Mesenchymal stem cell (in vitro differentiated cells and primary cell): ENCODE data around the gene LINGO3.

ENCODE experiments used
- DNase-seq: peaks from one replicate; pipeline ENCODE4 v3.0.0-alpha.2; 2013
- H2AFZ ChIP-seq: one replicate; pipeline ENCODE4 v1.6.1; 2013; ENCODE audit warnings: low read depth, mild to moderate bottlenecking, control low read depth, inconsistent platforms, low read length, moderate library complexity
- H2AK5ac ChIP-seq: 2 replicates; pipeline ENCODE4 v1.6.1; 2013; ENCODE audit warnings: low read length, moderate library complexity, mild to moderate bottlenecking, inconsistent platforms; ENCODE audit not compliant: severe bottlenecking
- H2BK120ac ChIP-seq: one replicate; pipeline ENCODE4 v1.6.1; 2013; ENCODE audit warnings: low read depth, mild to moderate bottlenecking, inconsistent platforms, low read length, moderate library complexity
- H2BK12ac ChIP-seq, 2 experiments: one replicate each; pipeline ENCODE4 v1.6.1; 2013; ENCODE audit warnings: inconsistent platforms in 2 of 2, low read length in 2 of 2, mild to moderate bottlenecking in 2 of 2, moderate library complexity in 2 of 2, control low read depth in 1 of 2
- H2BK15ac ChIP-seq: one replicate; pipeline ENCODE4 v1.6.1; 2013; ENCODE audit warnings: mild to moderate bottlenecking, low read depth, inconsistent platforms; ENCODE audit not compliant: poor library complexity, severe bottlenecking
- H2BK5ac ChIP-seq: 2 replicates; pipeline ENCODE4 v1.6.1; 2013; ENCODE audit warnings: low read depth, mild to moderate bottlenecking, low read length, control low read depth, inconsistent platforms; ENCODE audit not compliant: poor library complexity, severe bottlenecking
- H3K14ac ChIP-seq, 2 experiments: one replicate each; pipeline ENCODE4 v1.6.1; 2013; ENCODE audit warnings: inconsistent platforms in 2 of 2, low read length in 2 of 2, control low read depth in 1 of 2, mild to moderate bottlenecking in 1 of 2, moderate library complexity in 1 of 2
- H3K18ac ChIP-seq, 2 experiments: one replicate each; pipeline ENCODE4 v1.6.1; 2013; ENCODE audit warnings: inconsistent platforms in 2 of 2, low read length in 2 of 2, control low read depth in 1 of 2, low read depth in 1 of 2, mild to moderate bottlenecking in 1 of 2
- H3K23ac ChIP-seq, 2 experiments: one replicate each; pipeline ENCODE4 v1.6.1; 2013; ENCODE audit warnings: inconsistent platforms in 2 of 2, low read length in 2 of 2, mild to moderate bottlenecking in 2 of 2, moderate library complexity in 2 of 2, control low read depth in 1 of 2
- H3K27ac ChIP-seq: 2 replicates; pipeline ENCODE4 v1.5.1; 2013; ENCODE audit warnings: mild to moderate bottlenecking, moderate library complexity, low read length, control low read depth, inconsistent platforms; ENCODE audit not compliant: poor library complexity, severe bottlenecking
- H3K27me3 ChIP-seq, 2 experiments: 2 replicates each; pipeline versions ENCODE4 v1.6.1 to v1.7.0; 2013; ENCODE audit warnings: low read length in 2 of 2, mild to moderate bottlenecking in 2 of 2, moderate library complexity in 2 of 2, control low read depth in 1 of 2, inconsistent platforms in 1 of 2; ENCODE audit not compliant: control insufficient read depth in 1 of 2, insufficient read depth in 1 of 2
- H3K36me3 ChIP-seq, 2 experiments: 2 replicates each; pipeline versions ENCODE4 v1.6.1 to v1.7.0; 2013; ENCODE audit warnings: low read length in 2 of 2, control low read depth in 1 of 2, inconsistent platforms in 1 of 2, low read depth in 1 of 2, mild to moderate bottlenecking in 1 of 2; ENCODE audit not compliant: insufficient read depth in 2 of 2, control insufficient read depth in 1 of 2
- H3K4ac ChIP-seq, 2 experiments: one replicate each; pipeline ENCODE4 v1.6.1; 2013; ENCODE audit warnings: inconsistent platforms in 2 of 2, low read length in 2 of 2, mild to moderate bottlenecking in 2 of 2, moderate library complexity in 2 of 2, control low read depth in 1 of 2, low read depth in 1 of 2
- H3K4me1 ChIP-seq: 2 replicates; pipeline ENCODE4 v1.6.1; 2013; ENCODE audit warnings: low read depth, low read length, control low read depth; ENCODE audit not compliant: control insufficient read depth, insufficient read depth
- H3K4me2 ChIP-seq: 2 replicates; pipeline ENCODE4 v1.6.1; 2013; ENCODE audit warnings: low read length, mild to moderate bottlenecking, inconsistent platforms; ENCODE audit not compliant: poor library complexity, severe bottlenecking
- H3K4me3 ChIP-seq, 2 experiments: 2 replicates each; pipeline versions ENCODE4 v1.5.1 to v1.7.0; 2013; ENCODE audit warnings: low read length in 2 of 2, mild to moderate bottlenecking in 2 of 2, control low read depth in 1 of 2, low read depth in 1 of 2; ENCODE audit not compliant: insufficient read depth in 1 of 2
- H3K79me1 ChIP-seq: replicated peaks from 2 replicates; pipeline ENCODE4 v1.6.1; 2013; ENCODE audit warnings: mild to moderate bottlenecking, control low read depth, low read length, inconsistent platforms; ENCODE audit not compliant: poor library complexity, severe bottlenecking
- H3K9ac ChIP-seq: 2 replicates; pipeline ENCODE4 v1.7.0; 2013; ENCODE audit warnings: mild to moderate bottlenecking, low read length, moderate library complexity
- H3K9me3 ChIP-seq: 2 replicates; pipeline ENCODE4 v1.7.0; 2013; ENCODE audit warnings: mild to moderate bottlenecking, low read length; ENCODE audit not compliant: control insufficient read depth
- H4K8ac ChIP-seq: one replicate; pipeline ENCODE4 v1.6.1; 2013; ENCODE audit warnings: inconsistent platforms, mild to moderate bottlenecking, low read length, moderate library complexity
- H4K91ac ChIP-seq: one replicate; pipeline ENCODE4 v1.6.1; 2013; ENCODE audit warnings: mild to moderate bottlenecking, low read length, inconsistent platforms
- WGBS: methylation state at CpG from one replicate; pipeline ENCODE4 v1.1.7; 2013; ENCODE audit warnings: mixed read lengths; 5-methylcytosine and 5-hydroxymethylcytosine counted together

The LINGO3 gene

DNA sequence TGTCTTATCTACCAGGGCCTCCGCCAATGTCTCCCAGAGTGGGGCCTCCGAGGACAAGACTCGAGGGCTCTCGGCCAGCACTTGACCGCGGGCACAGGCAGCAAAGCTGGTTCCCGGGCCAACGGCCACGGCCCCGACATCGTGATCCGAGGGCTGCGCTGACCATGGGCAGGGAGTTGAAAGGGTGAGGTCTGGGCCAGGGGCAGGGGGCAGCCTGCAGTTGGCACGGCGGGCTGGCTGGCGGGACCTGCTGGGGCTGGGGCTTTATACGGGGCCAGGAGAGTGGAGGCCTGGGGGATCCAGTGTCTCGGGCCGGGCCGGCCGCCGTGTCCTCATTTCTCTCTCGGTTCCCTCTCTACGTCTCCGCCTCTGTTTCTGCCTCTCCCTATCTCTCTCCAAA, 9.8 kb upstream of the LINGO3 start:
- H2BK120ac ChIP-seq = no peak overlapping the region
- no peak overlapping the region for H4K8ac ChIP-seq
- H4K91ac ChIP-seq = peak overlapping the region; percentile 30
- H2BK5ac ChIP-seq = no peak overlapping the region
- 93% methylated on average over 15 of the region's 25 CpGs for WGBS
- peaks cover 14 to 19% of the 10 kb centered on the region in 2 experiments for H3K36me3 ChIP-seq
- H3K18ac ChIP-seq = no peak overlapping the region
- H2AFZ ChIP-seq = no peak overlapping the region
- H2AK5ac ChIP-seq = no peak overlapping the region
- peaks cover 2% of the 10 kb centered on the region for H3K4me1 ChIP-seq
- H3K79me1 ChIP-seq = peaks cover 5% of the 10 kb centered on the region
- H3K27ac ChIP-seq = no peak overlapping the region
- H3K4me2 ChIP-seq = no peak overlapping the region
- no peak overlapping the region for H3K14ac ChIP-seq
- H2BK15ac ChIP-seq = no peak overlapping the region
- no peak overlapping the region for H3K9ac ChIP-seq
- H3K4me3 ChIP-seq = no peak overlapping the region
- H3K23ac ChIP-seq = no peak overlapping the region
- H3K4ac ChIP-seq = no peak overlapping the region
- H3K9me3 ChIP-seq = peaks cover 11% of the 10 kb centered on the region
- peaks cover 3 to 7% of the 10 kb centered on the region in 2 experiments for H3K27me3 ChIP-seq
- peak overlapping the region in 1 of 2 experiments; percentile 12 for H2BK12ac ChIP-seq
- no peak for DNase-seq

- no peak for DNase-seq
- H4K8ac ChIP-seq = no peak overlapping the region
- no peak overlapping the region for H2BK12ac ChIP-seq
- no peak overlapping the region for H2BK15ac ChIP-seq
- no peak overlapping the region for H2BK5ac ChIP-seq
- H3K4me3 ChIP-seq = no peak overlapping the region
- no peak overlapping the region for H3K27ac ChIP-seq
- peaks cover 11% of the 10 kb centered on the region for H3K9me3 ChIP-seq
- H3K14ac ChIP-seq = no peak overlapping the region
- peaks cover 8 to 12% of the 10 kb centered on the region in 2 experiments for H3K27me3 ChIP-seq
- H2AFZ ChIP-seq = no peak overlapping the region
- no peak overlapping the region for H2AK5ac ChIP-seq
- 87% methylated on average over 13 of the region's 13 CpGs for WGBS
- H2BK120ac ChIP-seq = no peak overlapping the region
- peaks cover 9 to 14% of the 10 kb centered on the region in 2 experiments for H3K36me3 ChIP-seq
- H4K91ac ChIP-seq = no peak overlapping the region
- H3K4me1 ChIP-seq = peaks cover 2% of the 10 kb centered on the region
- H3K23ac ChIP-seq = no peak overlapping the region
- no peak overlapping the region for H3K18ac ChIP-seq
- no peak overlapping the region for H3K4ac ChIP-seq
- H3K9ac ChIP-seq = no peak overlapping the region
- peaks cover 3% of the 10 kb centered on the region for H3K79me1 ChIP-seq
- no peak overlapping the region for H3K4me2 ChIP-seq
Observed at GRCh38 chr19:2317300-2317699, 9.3 kb upstream of the LINGO3 start.

DNA sequence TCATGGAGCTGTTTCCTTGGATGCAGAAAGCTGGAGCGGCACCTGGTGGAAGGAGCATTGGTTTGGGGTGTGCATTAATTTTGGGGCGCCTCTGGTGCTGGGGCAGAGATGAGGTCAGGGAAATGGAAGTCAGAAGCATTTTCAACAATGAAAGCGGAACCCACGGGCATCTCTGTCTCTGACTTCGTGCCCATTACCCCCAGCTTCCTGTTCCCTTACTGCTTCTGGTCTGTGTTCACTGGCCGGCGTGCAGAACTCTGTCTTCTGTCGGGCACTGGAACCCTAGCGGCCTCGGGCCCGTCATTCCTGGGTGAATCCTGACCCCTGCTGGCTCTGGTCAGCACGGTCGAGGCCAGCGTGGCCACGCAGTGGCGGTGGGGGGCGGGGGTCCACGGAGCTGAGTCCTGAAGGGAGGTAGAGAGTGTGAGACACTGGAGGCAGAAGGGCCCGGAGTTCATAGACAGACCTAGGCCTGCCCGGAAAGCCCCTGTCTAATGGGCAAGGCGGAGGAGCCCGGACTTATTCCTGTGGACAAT, 7.9 kb upstream of the LINGO3 start:
- peak overlapping the region in 1 of 2 experiments; percentile 7 for H3K4me3 ChIP-seq
- peak overlapping the region; percentile 43 for H4K91ac ChIP-seq
- peak overlapping the region; percentile 35 for H4K8ac ChIP-seq
- no peak overlapping the region for H2AFZ ChIP-seq
- peaks cover 11% of the 10 kb centered on the region for H3K9me3 ChIP-seq
- H2BK120ac ChIP-seq = no peak overlapping the region
- peak overlapping the region in 1 of 2 experiments; percentile 23 for H3K18ac ChIP-seq
- no peaks in the 10 kb centered on the region for H3K79me1 ChIP-seq
- H3K4me2 ChIP-seq = no peak overlapping the region
- 28% methylated on average over 22 of the region's 22 CpGs for WGBS
- H3K27ac ChIP-seq = no peak overlapping the region
- H3K4me1 ChIP-seq = peaks cover 2% of the 10 kb centered on the region
- H2BK12ac ChIP-seq = no peak overlapping the region
- H2BK5ac ChIP-seq = no peak overlapping the region
- no peak overlapping the region for H2BK15ac ChIP-seq
- peak; percentile 59 for DNase-seq
- H3K36me3 ChIP-seq = peaks cover 0 to 2% of the 10 kb centered on the region in 2 experiments
- peaks cover 11 to 20% of the 10 kb centered on the region in 2 experiments for H3K27me3 ChIP-seq
- H3K23ac ChIP-seq = no peak overlapping the region
- no peak overlapping the region for H2AK5ac ChIP-seq
- H3K9ac ChIP-seq = no peak overlapping the region
- no peak overlapping the region for H3K14ac ChIP-seq
- H3K4ac ChIP-seq = no peak overlapping the region

DNA sequence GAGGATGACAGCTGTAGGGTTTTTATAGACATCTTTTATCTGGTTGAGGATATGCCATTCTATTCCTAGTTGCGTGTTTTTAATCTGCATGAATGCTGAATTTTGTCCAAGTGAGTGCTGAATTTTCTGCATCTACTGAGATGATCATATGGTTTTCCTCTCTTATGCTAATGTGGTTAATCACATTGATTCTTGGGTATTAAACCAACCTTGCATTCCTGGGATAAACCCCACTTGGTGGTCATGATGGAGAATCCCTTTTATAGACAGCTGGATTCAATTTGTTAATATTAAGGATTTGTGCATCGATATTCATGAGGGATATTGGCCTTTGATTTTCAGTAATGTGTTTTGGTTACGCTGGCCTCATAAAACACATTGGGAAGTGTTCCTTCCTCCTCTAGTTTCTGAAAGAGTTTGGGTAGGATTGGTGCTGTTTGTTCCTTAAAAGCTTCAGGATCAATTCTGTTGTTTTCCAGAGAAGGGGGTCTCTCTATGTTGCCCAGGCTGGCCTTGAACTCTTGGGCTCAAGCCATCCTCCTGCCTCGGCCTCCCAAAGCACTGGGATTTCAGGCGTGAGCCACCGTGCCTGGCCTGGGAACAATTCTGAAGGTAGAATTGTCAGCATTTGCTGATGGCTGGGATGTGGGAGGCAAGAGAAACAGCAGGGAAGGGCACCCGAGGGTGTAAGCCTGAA, 7.3 kb upstream of the LINGO3 start:
- Histone ChIP-seq H3K4ac (no peak overlapping the region), H2BK120ac (no peak overlapping the region), H2BK15ac (no peak overlapping the region), H3K9ac (no peak overlapping the region), H4K8ac (no peak overlapping the region), H3K79me1 (no peaks in the 10 kb centered on the region), H3K18ac (no peak overlapping the region), H2BK5ac (no peak overlapping the region), H2AFZ (no peak overlapping the region), H3K4me1 (peaks cover 2% of the 10 kb centered on the region), H3K9me3 (peaks cover 11% of the 10 kb centered on the region), H3K27me3 (peaks cover 12 to 22% of the 10 kb centered on the region in 2 experiments), H2AK5ac (no peak overlapping the region), H3K14ac (no peak overlapping the region), H4K91ac (peak overlapping the region; percentile 43), H3K4me3 (no peak overlapping the region), H3K23ac (no peak overlapping the region), H3K4me2 (no peak overlapping the region), H3K27ac (no peak overlapping the region), H3K36me3 (no peaks in the 10 kb centered on the region), H2BK12ac (no peak overlapping the region)
- no peak for DNase-seq
- 95% methylated on average over 7 of the region's 7 CpGs for WGBS
